Measurements from ENCODE around the gene MSX1. TPM values are rescaled to one million over a fixed set of nuclear protein-coding genes. Genes with fewer than 3 reads are reported as not detected.

Gene MSX1
- total and polyA plus RNA-seq, 2 of the 13 experiments (the other 11 are each of a cell fraction or from before 2014, with no cell fraction given), result 12.1 to 14.9 TPM

- no peak for TF ChIP-seq AFF4 (CRISPR knock-in tag; IDR thresholded peaks at IDR 0.05)
- TF ChIP-seq GATAD2A (CRISPR knock-in tag; IDR thresholded peaks at IDR 0.05), result peak; percentile 75
- TF ChIP-seq ZNF747 (CRISPR knock-in tag; IDR thresholded peaks at IDR 0.05; ENCODE audit: borderline replicate concordance), result no peak
- no peak for TF ChIP-seq ZNF446 (CRISPR knock-in tag; IDR thresholded peaks at IDR 0.05)
- TF ChIP-seq CHD4 (IDR thresholded peaks at IDR 0.05; ENCODE audit: borderline replicate concordance, low read length), result no peak
- TF ChIP-seq, protein P1, sequence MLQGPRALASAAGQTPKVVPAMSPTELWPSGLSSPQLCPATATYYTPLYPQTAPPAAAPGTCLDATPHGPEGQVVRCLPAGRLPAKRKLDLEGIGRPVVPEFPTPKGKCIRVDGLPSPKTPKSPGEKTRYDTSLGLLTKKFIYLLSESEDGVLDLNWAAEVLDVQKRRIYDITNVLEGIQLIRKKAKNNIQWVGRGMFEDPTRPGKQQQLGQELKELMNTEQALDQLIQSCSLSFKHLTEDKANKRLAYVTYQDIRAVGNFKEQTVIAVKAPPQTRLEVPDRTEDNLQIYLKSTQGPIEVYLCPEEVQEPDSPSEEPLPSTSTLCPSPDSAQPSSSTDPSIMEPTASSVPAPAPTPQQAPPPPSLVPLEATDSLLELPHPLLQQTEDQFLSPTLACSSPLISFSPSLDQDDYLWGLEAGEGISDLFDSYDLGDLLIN (CRISPR knock-in tag; IDR thresholded peaks at IDR 0.05; ENCODE audit: borderline replicate concordance), result no peak
- no peak for TF ChIP-seq ZBTB42 (CRISPR knock-in tag; IDR thresholded peaks at IDR 0.05)
- 0 out of 2 replicates have a peak, but pooled peaks have one; percentile 18 for TF ChIP-seq ZMYM3 (CRISPR knock-in tag; IDR thresholded peaks at IDR 0.05)
- TF ChIP-seq ZNF44 (CRISPR knock-in tag; IDR thresholded peaks at IDR 0.05), result no peak
- TF ChIP-seq FOXJ3 (CRISPR knock-in tag; IDR thresholded peaks at IDR 0.05; ENCODE audit: borderline replicate concordance), result peak; percentile 71; the same call in 1 of the 2 replicates
- no peak for TF ChIP-seq ZNF510 (CRISPR knock-in tag; IDR thresholded peaks at IDR 0.05; ENCODE audit: low read depth)
- TF ChIP-seq ADNP (CRISPR knock-in tag; IDR thresholded peaks at IDR 0.05), result no peak
- no peak for TF ChIP-seq ZNF501 (CRISPR knock-in tag; IDR thresholded peaks at IDR 0.05)
- no peak for TF ChIP-seq ONECUT2 (CRISPR knock-in tag; IDR thresholded peaks at IDR 0.05)
- no peak for TF ChIP-seq MIER2 (CRISPR knock-in tag; IDR thresholded peaks at IDR 0.05)
- no peak for TF ChIP-seq NRL (CRISPR knock-in tag; IDR thresholded peaks at IDR 0.05; ENCODE audit: borderline replicate concordance)
- no peak for TF ChIP-seq ZNF562 (CRISPR knock-in tag; IDR thresholded peaks at IDR 0.05; ENCODE audit: borderline replicate concordance)
- no peak for TF ChIP-seq UBTF (CRISPR knock-in tag; IDR thresholded peaks at IDR 0.05)
- no peak for TF ChIP-seq ZC3H13 (CRISPR knock-in tag; IDR thresholded peaks at IDR 0.05)
- TF ChIP-seq SP4 (CRISPR knock-in tag; IDR thresholded peaks at IDR 0.05), result no peak
- TF ChIP-seq MNT (IDR thresholded peaks at IDR 0.05), result no peak
- TF ChIP-seq ZNF138 (CRISPR knock-in tag; IDR thresholded peaks at IDR 0.05; ENCODE audit: low read depth), result no peak
- TF ChIP-seq POLR2A (IDR thresholded peaks at IDR 0.05; ENCODE audit: insufficient read depth in 1 of 2, low read depth in 2 of 2, low read length in 2 of 2), result no peak
- no peak for TF ChIP-seq RBM39 (IDR thresholded peaks at IDR 0.05; ENCODE audit: low read depth, low read length, poor library complexity, severe bottlenecking)
Measured at GRCh38 chr4:4821577-4821976, 37.9 kb upstream of the MSX1 start (continued).
